ENCODE data around the gene C2orf72.

GRCh38 chr2:231093933-231094332 is 56.6 kb downstream of the C2orf72 start:
- TF ChIP-seq, protein P1, sequence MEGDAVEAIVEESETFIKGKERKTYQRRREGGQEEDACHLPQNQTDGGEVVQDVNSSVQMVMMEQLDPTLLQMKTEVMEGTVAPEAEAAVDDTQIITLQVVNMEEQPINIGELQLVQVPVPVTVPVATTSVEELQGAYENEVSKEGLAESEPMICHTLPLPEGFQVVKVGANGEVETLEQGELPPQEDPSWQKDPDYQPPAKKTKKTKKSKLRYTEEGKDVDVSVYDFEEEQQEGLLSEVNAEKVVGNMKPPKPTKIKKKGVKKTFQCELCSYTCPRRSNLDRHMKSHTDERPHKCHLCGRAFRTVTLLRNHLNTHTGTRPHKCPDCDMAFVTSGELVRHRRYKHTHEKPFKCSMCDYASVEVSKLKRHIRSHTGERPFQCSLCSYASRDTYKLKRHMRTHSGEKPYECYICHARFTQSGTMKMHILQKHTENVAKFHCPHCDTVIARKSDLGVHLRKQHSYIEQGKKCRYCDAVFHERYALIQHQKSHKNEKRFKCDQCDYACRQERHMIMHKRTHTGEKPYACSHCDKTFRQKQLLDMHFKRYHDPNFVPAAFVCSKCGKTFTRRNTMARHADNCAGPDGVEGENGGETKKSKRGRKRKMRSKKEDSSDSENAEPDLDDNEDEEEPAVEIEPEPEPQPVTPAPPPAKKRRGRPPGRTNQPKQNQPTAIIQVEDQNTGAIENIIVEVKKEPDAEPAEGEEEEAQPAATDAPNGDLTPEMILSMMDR (IDR thresholded peaks at IDR 0.05) = no peak
- TF ChIP-seq POLR2A (IDR thresholded peaks at IDR 0.05) (no peak), POLR2AphosphoS5 (IDR thresholded peaks at IDR 0.05) (no peak)

Measured in breast epithelium (tissue), 3 donors.